Keratinocyte (primary cell): Measurements from ENCODE around the gene R3HDM2. TPM values are rescaled to one million over a fixed set of nuclear protein-coding genes. Genes with fewer than 3 reads are reported as not detected.

Source experiments
- DNase-seq: peaks from one replicate; pipeline ENCODE4 v3.0.0-alpha.2; 2011; ENCODE audit warnings: low read depth, missing footprints, low spot score
- FAIRE-seq: peaks from 2 replicates; lab custom pipeline; 2011; peaks lifted over from hg19 to GRCh38; lab: Jason Lieb, UNC
- H2AFZ ChIP-seq: 2 replicates; pipeline ENCODE4 v1.6.0; 2012; ENCODE audit warnings: low read length, control low read depth, inconsistent platforms; ENCODE audit not compliant: control insufficient read depth
- H3K27ac ChIP-seq: 2 replicates; pipeline ENCODE4 v1.5.1; 2011; ENCODE audit warnings: low read length; ENCODE audit not compliant: control insufficient read depth, insufficient read depth
- H3K27me3 ChIP-seq: 3 replicates; pipeline ENCODE4 v1.6.0; 2011; ENCODE audit warnings: low read length; ENCODE audit not compliant: control insufficient read depth, insufficient read depth; ENCODE audit errors: extremely low read depth
- H3K36me3 ChIP-seq, 2 experiments: 2 replicates in 1 of 2; 3 replicates in 1 of 2; pipeline ENCODE4 v1.5.1; 2011; ENCODE audit warnings: low read length in 2 of 2, mild to moderate bottlenecking in 1 of 2; ENCODE audit not compliant: control insufficient read depth in 2 of 2, insufficient read depth in 2 of 2; ENCODE audit errors: extremely low read depth in 1 of 2
- H3K4me1 ChIP-seq: 3 replicates; pipeline ENCODE4 v1.5.1; 2011; ENCODE audit warnings: low read length; ENCODE audit not compliant: control insufficient read depth, insufficient read depth; ENCODE audit errors: extremely low read depth
- H3K4me2 ChIP-seq: 3 replicates; pipeline ENCODE4 v1.6.0; 2011; ENCODE audit warnings: low read depth, low read length; ENCODE audit not compliant: control insufficient read depth, insufficient read depth; ENCODE audit errors: extremely low read depth
- H3K4me3 ChIP-seq, 3 experiments: fragments of 200-600 bp in 1 of 3; sonication (generic) in 1 of 3; 2 replicates in 2 of 3; 3 replicates in 1 of 3; pipeline ENCODE4 v1.5.1; 2011 to 2016; ENCODE audit warnings: low read length in 3 of 3, mild to moderate bottlenecking in 3 of 3, control low read depth in 2 of 3, inconsistent platforms in 1 of 3, low read depth in 1 of 3, mixed read lengths in 1 of 3, mixed run types in 1 of 3, moderate library complexity in 1 of 3; ENCODE audit not compliant: control insufficient read depth in 2 of 3, insufficient read depth in 2 of 3; ENCODE audit errors: extremely low read depth in 1 of 3
- H3K79me2 ChIP-seq: 2 replicates; pipeline ENCODE4 v1.6.0; 2012; ENCODE audit warnings: low read length; ENCODE audit not compliant: control insufficient read depth, insufficient read depth
- H3K9ac ChIP-seq: 3 replicates; pipeline ENCODE4 v1.6.0; 2011; ENCODE audit warnings: low read length; ENCODE audit not compliant: control insufficient read depth, insufficient read depth; ENCODE audit errors: extremely low read depth
- H3K9me1 ChIP-seq: 3 replicates; pipeline ENCODE4 v1.6.0; 2011; ENCODE audit warnings: low read length; ENCODE audit not compliant: control insufficient read depth, insufficient read depth; ENCODE audit errors: extremely low read depth
- H3K9me3 ChIP-seq: 2 replicates; pipeline ENCODE4 v1.5.1; 2012; ENCODE audit warnings: low read depth, low read length; ENCODE audit not compliant: control insufficient read depth
- H4K20me1 ChIP-seq: 3 replicates; pipeline ENCODE4 v1.6.0; 2011; ENCODE audit warnings: low read length; ENCODE audit not compliant: control insufficient read depth, insufficient read depth; ENCODE audit errors: extremely low read depth
- CTCF ChIP-seq, 3 experiments: IDR thresholded peaks in 1 of 3; conservative IDR thresholded peaks in 1 of 3; optimal IDR thresholded peaks in 1 of 3; 2 replicates in 2 of 3; 3 replicates in 1 of 3; pipeline versions ENCODE3 to v1.5.1; 2011; ENCODE audit warnings: low read length in 3 of 3, mild to moderate bottlenecking in 3 of 3, moderate library complexity in 2 of 3, control low read depth in 1 of 3, inconsistent platforms in 1 of 3; ENCODE audit not compliant: insufficient read depth in 2 of 3; ENCODE audit errors: extremely low read depth in 1 of 3
- EZH2 ChIP-seq: IDR thresholded peaks from one replicate; pipeline ENCODE4 v1.6.1; 2012; ENCODE audit warnings: inconsistent platforms, mild to moderate bottlenecking, low read length, moderate library complexity
- dilution Hi-C: fragments of 300-500 bp; cut with MboI; formaldehyde crosslinking; loops from one replicate; pipeline ENCODE4 v1.7.0; 2020; ENCODE audit warnings: low sequenced_read_pairs; ENCODE audit not compliant: extremely low pct_ligation_motif_present
- polyA plus RNA-seq, 5 experiments: library from polyadenylated mRNA; depleted of rRNA in 3 of 5; stranded (reverse) in 3 of 5; stranded (forward) in 1 of 5; unstranded in 1 of 5; fragments of >200 nt; gene quantifications; 1 replicate in 1 of 5; 2 replicates in 3 of 5; 3 replicates in 1 of 5; pipeline versions ENCODE4 v1.2.1 to v1.2.3, GENCODE V29; 2011 to 2012; ENCODE audit warnings: missing spikeins in 2 of 5, low read depth in 1 of 5, low replicate concordance in 1 of 5

The R3HDM2 gene
- polyA plus RNA-seq, 1 donor (not counting 4 experiments of a cell fraction or from before 2014, with no cell fraction given) = 11.1 TPM

- H3K27ac ChIP-seq = peak overlapping the region; percentile 36
- peak overlapping the region; percentile 97 for H3K4me2 ChIP-seq
- DNase-seq = peak; percentile 33
- dilution Hi-C loops = no loop called here
- H3K9me1 ChIP-seq = no peaks in the 10 kb centered on the region
- no peaks in the 10 kb centered on the region for H3K79me2 ChIP-seq
- H4K20me1 ChIP-seq = no peaks in the 10 kb centered on the region
- H3K4me3 ChIP-seq = peak overlapping the region; percentile 61 to 96 (median 86)
- no peaks in the 10 kb centered on the region for H3K36me3 ChIP-seq
- H2AFZ ChIP-seq = peak overlapping the region; percentile 81
- no peak for FAIRE-seq
- no peaks in the 10 kb centered on the region for H3K9me3 ChIP-seq
- peaks cover 35% of the 10 kb centered on the region for H3K4me1 ChIP-seq
- H3K27me3 ChIP-seq = peaks cover 22% of the 10 kb centered on the region
- TF ChIP-seq CTCF (optimal IDR thresholded peaks at IDR 0.05 in 1 of 3, IDR thresholded peaks at IDR 0.05 in 1 of 3, conservative IDR thresholded peaks at IDR 0.05 in 1 of 3; ENCODE audit: extremely low read depth in 1 of 3, insufficient read depth in 2 of 3, low read length in 3 of 3) (no peak), EZH2 (no peak)
- peak overlapping the region; percentile 76 for H3K9ac ChIP-seq
Observed at GRCh38 chr12:57461276-57461916, 30.6 kb upstream of the R3HDM2 start.

GRCh38 chr12:57460841-57461275 is 30.0 kb upstream of the R3HDM2 start:
- H3K27ac ChIP-seq = no peak overlapping the region
- TF ChIP-seq CTCF (optimal IDR thresholded peaks at IDR 0.05 in 1 of 3, IDR thresholded peaks at IDR 0.05 in 1 of 3, conservative IDR thresholded peaks at IDR 0.05 in 1 of 3; ENCODE audit: extremely low read depth in 1 of 3, insufficient read depth in 2 of 3, low read length in 3 of 3) (no peak), EZH2 (no peak)
- H3K36me3 ChIP-seq = no peaks in the 10 kb centered on the region
- H3K9ac ChIP-seq = no peak overlapping the region
- peak overlapping the region; percentile 16 to 96 (median 61) for H3K4me3 ChIP-seq
- DNase-seq (no peak), FAIRE-seq (no peak)
- peak overlapping the region; percentile 97 for H3K4me2 ChIP-seq
- dilution Hi-C loops = no loop called here
- no peak overlapping the region for H2AFZ ChIP-seq
- no peaks in the 10 kb centered on the region for H4K20me1 ChIP-seq
- H3K4me1 ChIP-seq = peaks cover 40% of the 10 kb centered on the region
- peaks cover 18% of the 10 kb centered on the region for H3K27me3 ChIP-seq
- no peaks in the 10 kb centered on the region for H3K9me3 ChIP-seq
- no peaks in the 10 kb centered on the region for H3K9me1 ChIP-seq
- no peaks in the 10 kb centered on the region for H3K79me2 ChIP-seq
